Measurements from ENCODE around the gene SAP30L. TPM values are rescaled to one million over a fixed set of nuclear protein-coding genes. Genes with fewer than 3 reads are reported as not detected.

SAP30L gene
- total and polyA plus RNA-seq, 10 donors: 17.4 to 43.5 (median 34.0) TPM

Other genes with a start within 250 kb of the SAP30L start
- not detected for gene HAND1, start 32.2 kb downstream of the SAP30L start, total RNA-seq
- not detected for gene HAND1, start 32.2 kb downstream of the SAP30L start, polyA plus RNA-seq